ENCODE measurements around the gene SLC29A3.
A peak's percentile ranks its signal among the peaks of the same experiment; 100 is the strongest.

SLC29A3 gene

GRCh38 chr10:71316786-71317160, 2.3 kb upstream of the SLC29A3 start:
- TF ChIP-seq CTCF (IDR thresholded peaks at IDR 0.05; ENCODE audit: extremely low read depth, insufficient read depth, missing control alignments): no peak
- in situ Hi-C loops (cut with MboI; ENCODE audit: low pct_unique_long_range_greater_than_20kb, low sequenced_read_pairs, unreplicated experiment): loop anchor here (10.0 kb wide), 2 partner anchors 248 to 398 kb away; partner anchors contain the start of gene C10orf105
- no peak for DNase-seq (ENCODE audit: low spot score)

GRCh38 chr10:71317739-71318138, 1.3 kb upstream of the SLC29A3 start:
- no peak for DNase-seq (ENCODE audit: low spot score)
- in situ Hi-C loops (cut with MboI; ENCODE audit: low pct_unique_long_range_greater_than_20kb, low sequenced_read_pairs, unreplicated experiment): loop anchor here (10.0 kb wide), 2 partner anchors 247 to 397 kb away; partner anchors contain the start of gene C10orf105
- peak; percentile 7 for TF ChIP-seq CTCF (IDR thresholded peaks at IDR 0.05; ENCODE audit: extremely low read depth, insufficient read depth, missing control alignments)

- no peak for DNase-seq (ENCODE audit: low spot score)
- no peak for TF ChIP-seq CTCF (IDR thresholded peaks at IDR 0.05; ENCODE audit: extremely low read depth, insufficient read depth, missing control alignments)
- in situ Hi-C loops (cut with MboI; ENCODE audit: low pct_unique_long_range_greater_than_20kb, low sequenced_read_pairs, unreplicated experiment): loop anchor here (10.0 kb wide), 2 partner anchors 245 to 395 kb away; partner anchors contain the start of gene C10orf105
These were observed 837 bp downstream of the SLC29A3 start for GRCh38 chr10:71319800-71320392.

GRCh38 chr10:71320592-71320991, 1.5 kb downstream of the SLC29A3 start:
- in situ Hi-C loops (cut with MboI; ENCODE audit: low pct_unique_long_range_greater_than_20kb, low sequenced_read_pairs, unreplicated experiment): no loop called here
- TF ChIP-seq CTCF (IDR thresholded peaks at IDR 0.05; ENCODE audit: extremely low read depth, insufficient read depth, missing control alignments): no peak
- DNase-seq (ENCODE audit: low spot score): no peak

GRCh38 chr10:71321386-71321785, 2.3 kb downstream of the SLC29A3 start:
- TF ChIP-seq CTCF (IDR thresholded peaks at IDR 0.05; ENCODE audit: extremely low read depth, insufficient read depth, missing control alignments): no peak
- DNase-seq (ENCODE audit: low spot score): no peak
- in situ Hi-C loops (cut with MboI; ENCODE audit: low pct_unique_long_range_greater_than_20kb, low sequenced_read_pairs, unreplicated experiment): no loop called here

GRCh38 chr10:71323407-71323806, 4.3 kb downstream of the SLC29A3 start:
- no peak for TF ChIP-seq CTCF (IDR thresholded peaks at IDR 0.05; ENCODE audit: extremely low read depth, insufficient read depth, missing control alignments)
- in situ Hi-C loops (cut with MboI; ENCODE audit: low pct_unique_long_range_greater_than_20kb, low sequenced_read_pairs, unreplicated experiment): no loop called here
- peak; percentile 36 for DNase-seq (ENCODE audit: low spot score)

All from GM13977 (cell line).